ENCODE data around the gene STH.

STH gene

GRCh38 chr17:45985447-45985846 lies 13.6 kb upstream of the STH start:
- DNase-seq (ENCODE audit: low spot score): no peak

DNA sequence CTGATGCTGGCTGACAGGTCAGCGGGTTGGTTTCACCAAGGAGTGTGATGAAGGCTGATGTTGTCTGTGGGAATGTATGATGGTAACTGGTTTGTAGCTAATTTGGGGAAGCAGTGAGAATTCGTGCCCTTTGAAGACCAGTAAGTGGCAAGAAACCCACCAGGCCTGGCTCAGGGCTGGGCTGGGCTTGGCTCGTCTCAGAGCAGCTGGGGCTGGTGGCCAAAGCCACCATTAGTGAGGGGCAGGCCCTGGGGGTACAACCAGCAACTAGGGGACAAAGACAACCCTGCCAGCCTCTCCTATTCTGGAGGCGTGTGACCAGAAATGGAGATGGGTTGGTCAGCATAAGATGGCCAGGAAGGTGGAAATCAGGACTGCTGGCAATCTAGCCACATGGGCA lies 13.0 kb upstream of the STH start:
- no peak for DNase-seq (ENCODE audit: low spot score)

DNA sequence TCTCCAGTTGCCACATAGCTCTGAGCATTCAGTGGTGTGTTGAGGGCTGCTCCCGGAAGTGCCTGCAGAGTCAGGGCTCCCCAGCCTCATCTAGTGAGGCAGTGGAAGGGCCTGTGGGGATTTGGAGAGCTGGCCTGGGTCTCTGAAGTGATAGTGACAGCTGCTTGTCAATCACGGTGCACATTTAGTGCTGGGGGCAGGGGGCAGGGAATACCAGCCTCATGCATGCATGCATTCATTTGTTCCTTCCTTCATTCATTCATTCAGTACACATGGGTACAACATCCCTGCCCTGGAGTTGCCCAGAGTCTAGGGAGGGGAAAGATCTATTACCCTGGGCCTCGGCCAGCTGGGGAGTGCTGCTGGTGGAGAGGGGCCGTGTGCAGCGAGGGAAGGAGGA lies 11.3 kb upstream of the STH start:
- DNase-seq (ENCODE audit: low spot score): no peak

GRCh38 chr17:45989759-45990158 lies 9.3 kb upstream of the STH start:
- no peak for DNase-seq (ENCODE audit: low spot score)

DNA sequence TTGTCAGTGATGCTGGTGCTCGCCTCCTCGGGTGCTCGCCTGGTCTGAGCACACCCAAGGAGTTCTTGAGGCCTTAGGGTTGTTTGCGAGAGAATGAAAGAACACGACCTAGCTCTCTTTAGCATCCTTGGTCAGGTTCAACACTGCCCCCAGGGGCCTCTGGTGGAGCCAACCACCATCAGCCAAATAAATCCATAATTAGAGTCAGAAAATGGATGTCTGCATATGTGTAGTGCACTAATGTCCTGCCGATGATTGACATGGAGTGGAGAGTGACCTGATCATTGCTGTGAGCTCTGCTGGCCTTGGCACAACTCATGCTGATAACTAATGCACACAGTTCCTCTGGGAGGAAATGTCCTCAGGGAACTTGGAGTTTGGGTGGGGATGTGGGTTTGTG lies 8.2 kb upstream of the STH start:
- no peak for DNase-seq (ENCODE audit: low spot score)

- no peak for DNase-seq (ENCODE audit: low spot score)
Measured at GRCh38 chr17:45991341-45991740, 7.7 kb upstream of the STH start.

- no peak for DNase-seq (ENCODE audit: low spot score)
Measured at GRCh38 chr17:45992175-45992574, 6.9 kb upstream of the STH start.

DNA sequence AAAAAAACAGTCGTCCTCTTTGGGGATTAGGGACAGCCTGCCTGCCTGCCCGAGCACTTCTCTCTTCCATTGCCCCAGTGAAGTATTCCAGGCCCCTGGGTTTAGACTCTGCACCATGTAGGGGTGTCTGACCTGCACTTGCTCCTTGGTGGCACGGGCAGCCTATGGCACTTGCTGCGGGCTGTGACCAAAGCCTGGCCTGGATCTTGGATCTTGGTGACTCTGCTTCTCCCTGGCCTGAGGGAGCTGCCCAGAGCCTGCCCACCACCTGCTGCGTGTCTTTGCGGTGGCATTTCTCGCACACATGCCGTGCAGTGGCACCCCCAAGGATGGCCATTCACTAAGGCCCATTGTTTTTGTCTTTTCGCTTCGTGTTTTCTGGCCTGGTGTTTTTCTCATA lies 6.1 kb upstream of the STH start:
- DNase-seq (ENCODE audit: low spot score): no peak

- DNase-seq (ENCODE audit: low spot score): no peak
Measured at GRCh38 chr17:45993962-45994627, 5.0 kb upstream of the STH start.

DNA sequence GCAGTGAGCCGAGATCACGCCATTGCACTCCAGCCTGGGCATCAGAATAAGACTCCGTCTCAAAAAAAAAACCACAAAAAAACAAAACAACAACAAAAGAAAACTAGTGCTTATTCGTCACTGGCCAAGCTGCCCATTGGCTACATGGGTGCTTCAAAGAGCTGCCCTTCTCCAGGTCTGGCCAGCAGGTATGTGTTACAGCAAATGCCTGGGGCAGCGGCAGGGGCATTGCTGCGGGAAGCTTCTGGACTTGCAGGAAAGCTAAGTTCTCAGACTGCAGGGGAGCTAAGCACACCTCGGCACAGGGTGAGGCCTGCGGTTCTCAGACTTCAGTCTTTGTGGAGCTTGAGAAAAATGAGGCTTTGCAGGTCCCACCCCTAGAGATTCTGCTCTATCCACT lies 4.1 kb upstream of the STH start:
- DNase-seq (ENCODE audit: low spot score): no peak

DNA sequence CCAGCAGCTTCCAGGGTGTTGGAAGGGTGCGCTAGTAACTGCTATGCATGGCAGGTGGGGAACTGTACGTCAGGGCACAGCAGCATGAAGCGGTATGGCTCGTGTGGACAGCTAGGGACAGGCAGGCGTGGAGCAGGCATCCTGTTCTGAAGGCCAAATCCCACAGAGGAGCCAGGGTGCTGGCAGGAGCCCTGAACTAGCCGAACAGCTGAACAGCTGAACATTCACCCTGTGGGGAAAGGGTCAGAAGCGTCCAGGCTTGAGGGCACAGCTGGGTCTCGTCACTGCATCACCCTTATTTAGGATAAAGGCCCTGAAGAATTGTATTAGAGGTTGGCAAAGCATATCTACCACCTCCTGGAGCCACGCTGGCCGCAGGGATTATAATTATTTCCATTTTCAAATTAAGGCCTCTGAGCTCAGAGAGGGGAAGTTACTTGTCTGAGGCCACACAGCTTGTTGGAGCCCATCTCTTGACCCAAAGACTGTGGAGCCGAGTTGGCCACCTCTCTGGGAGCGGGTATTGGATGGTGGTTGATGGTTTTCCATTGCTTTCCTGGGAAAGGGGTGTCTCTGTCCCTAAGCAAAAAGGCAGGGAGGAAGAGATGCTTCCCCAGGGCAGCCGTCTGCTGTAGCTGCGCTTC lies 3.3 kb upstream of the STH start:
- no peak for DNase-seq (ENCODE audit: low spot score)

- no peak for DNase-seq (ENCODE audit: low spot score)
Measured at GRCh38 chr17:45996282-45996937, 2.6 kb upstream of the STH start.

DNA sequence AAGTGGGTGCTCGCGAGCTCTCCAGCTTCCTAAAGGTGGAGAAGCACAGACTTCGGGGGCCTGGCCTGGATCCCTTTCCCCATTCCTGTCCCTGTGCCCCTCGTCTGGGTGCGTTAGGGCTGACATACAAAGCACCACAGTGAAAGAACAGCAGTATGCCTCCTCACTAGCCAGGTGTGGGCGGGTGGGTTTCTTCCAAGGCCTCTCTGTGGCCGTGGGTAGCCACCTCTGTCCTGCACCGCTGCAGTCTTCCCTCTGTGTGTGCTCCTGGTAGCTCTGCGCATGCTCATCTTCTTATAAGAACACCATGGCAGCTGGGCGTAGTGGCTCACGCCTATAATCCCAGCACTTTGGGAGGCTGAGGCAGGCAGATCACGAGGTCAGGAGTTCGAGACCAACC lies 1.9 kb upstream of the STH start:
- no peak for DNase-seq (ENCODE audit: low spot score)

DNA sequence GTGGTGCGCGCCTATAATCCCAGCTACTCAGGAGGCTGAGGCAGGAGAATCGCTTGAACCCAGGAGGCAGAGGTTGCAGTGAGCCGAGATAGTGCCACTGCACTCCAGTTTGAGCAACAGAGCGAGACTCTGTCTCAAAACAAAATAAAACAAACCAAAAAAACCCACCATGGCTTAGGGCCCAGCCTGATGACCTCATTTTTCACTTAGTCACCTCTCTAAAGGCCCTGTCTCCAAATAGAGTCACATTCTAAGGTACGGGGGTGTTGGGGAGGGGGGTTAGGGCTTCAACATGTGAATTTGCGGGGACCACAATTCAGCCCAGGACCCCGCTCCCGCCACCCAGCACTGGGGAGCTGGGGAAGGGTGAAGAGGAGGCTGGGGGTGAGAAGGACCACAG lies 1.4 kb upstream of the STH start:
- DNase-seq (ENCODE audit: low spot score): no peak

DNA sequence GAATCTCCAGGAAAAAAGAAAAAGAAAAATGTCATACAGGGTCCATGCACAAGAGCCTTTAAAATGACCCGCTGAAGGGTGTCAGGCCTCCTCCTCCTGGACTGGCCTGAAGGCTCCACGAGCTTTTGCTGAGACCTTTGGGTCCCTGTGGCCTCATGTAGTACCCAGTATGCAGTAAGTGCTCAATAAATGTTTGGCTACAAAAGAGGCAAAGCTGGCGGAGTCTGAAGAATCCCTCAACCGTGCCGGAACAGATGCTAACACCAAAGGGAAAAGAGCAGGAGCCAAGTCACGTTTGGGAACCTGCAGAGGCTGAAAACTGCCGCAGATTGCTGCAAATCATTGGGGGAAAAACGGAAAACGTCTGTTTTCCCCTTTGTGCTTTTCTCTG lies 845 bp downstream of the STH start:
- DNase-seq (ENCODE audit: low spot score): no peak

- DNase-seq (ENCODE audit: low spot score): no peak
Measured at GRCh38 chr17:46000292-46000691, 1.2 kb downstream of the STH start.

DNA sequence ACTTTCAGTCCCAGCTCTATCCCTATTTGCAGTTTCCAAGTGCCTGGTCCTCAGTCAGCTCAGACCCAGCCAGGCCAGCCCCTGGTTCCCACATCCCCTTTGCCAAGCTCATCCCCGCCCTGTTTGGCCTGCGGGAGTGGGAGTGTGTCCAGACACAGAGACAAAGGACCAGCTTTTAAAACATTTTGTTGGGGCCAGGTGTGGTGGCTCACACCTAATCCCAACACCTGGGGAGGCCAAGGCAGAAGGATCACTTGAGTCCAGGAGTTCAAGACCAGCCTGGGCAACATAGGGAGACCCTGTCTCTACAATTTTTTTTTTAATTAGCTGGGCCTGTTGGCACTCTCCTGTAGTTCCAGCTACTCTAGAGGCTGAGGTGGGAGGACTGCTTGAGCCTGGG lies 1.7 kb downstream of the STH start:
- DNase-seq (ENCODE audit: low spot score): no peak

GRCh38 chr17:46001390-46002310 lies 2.6 kb downstream of the STH start:
- no peak for DNase-seq (ENCODE audit: low spot score)

DNA sequence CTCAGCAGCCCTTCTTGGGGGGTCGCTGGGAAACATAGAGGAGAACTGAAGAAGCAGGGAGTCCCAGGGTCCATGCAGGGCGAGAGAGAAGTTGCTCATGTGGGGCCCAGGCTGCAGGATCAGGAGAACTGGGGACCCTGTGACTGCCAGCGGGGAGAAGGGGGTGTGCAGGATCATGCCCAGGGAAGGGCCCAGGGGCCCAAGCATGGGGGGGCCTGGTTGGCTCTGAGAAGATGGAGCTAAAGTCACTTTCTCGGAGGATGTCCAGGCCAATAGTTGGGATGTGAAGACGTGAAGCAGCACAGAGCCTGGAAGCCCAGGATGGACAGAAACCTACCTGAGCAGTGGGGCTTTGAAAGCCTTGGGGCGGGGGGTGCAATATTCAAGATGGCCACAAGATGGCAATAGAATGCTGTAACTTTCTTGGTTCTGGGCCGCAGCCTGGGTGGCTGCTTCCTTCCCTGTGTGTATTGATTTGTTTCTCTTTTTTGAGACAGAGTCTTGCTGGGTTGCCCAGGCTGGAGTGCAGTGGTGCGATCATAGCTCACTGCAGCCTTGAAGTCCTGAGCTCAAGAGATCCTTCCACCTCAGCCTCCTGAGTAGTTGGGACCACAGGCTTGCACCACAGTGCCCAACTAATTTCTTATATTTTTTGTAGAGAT lies 3.4 kb downstream of the STH start:
- DNase-seq (ENCODE audit: low spot score): peak; percentile 90

DNA sequence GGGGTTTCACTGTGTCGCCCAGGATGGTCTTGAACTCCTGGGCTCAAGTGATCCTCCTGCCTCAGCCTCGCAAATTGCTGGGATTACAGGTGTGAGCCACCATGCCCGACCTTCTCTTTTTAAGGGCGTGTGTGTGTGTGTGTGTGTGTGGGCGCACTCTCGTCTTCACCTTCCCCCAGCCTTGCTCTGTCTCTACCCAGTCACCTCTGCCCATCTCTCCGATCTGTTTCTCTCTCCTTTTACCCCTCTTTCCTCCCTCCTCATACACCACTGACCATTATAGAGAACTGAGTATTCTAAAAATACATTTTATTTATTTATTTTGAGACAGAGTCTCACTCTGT lies 3.9 kb downstream of the STH start:
- no peak for DNase-seq (ENCODE audit: low spot score)

- no peak for DNase-seq (ENCODE audit: low spot score)
Measured at GRCh38 chr17:46003907-46004748, 5.1 kb downstream of the STH start.
